Endothelial cell of umbilical vein (primary cell): ENCODE results near the gene COL5A1. TPM values are rescaled to one million over a fixed set of nuclear protein-coding genes. Genes with fewer than 3 reads are reported as not detected.

ENCODE experiments used
- BruUV-seq: library from RNA; stranded (reverse); fragments of 400-500 nt; replicated peaks from 2 replicates; lab custom pipeline; 2021; lab: Mats Ljungman, UMichigan
- CTCF ChIA-PET: fragments of 300-600, 350-600 bp; sonication (Branson Sonifier 250); formaldehyde crosslinking; loops from one replicate; lab custom pipeline; 2021; ENCODE audit warnings: antibody characterized with exemption, inconsistent platforms; lab: Charles Lee
- POLR2A ChIA-PET: fragments of 300-600, 350-600 bp; sonication (Branson Sonifier 250); formaldehyde crosslinking; loops from one replicate; lab custom pipeline; 2021; ENCODE audit warnings: antibody characterized with exemption, inconsistent platforms; lab: Charles Lee
- DNase-seq: peaks from one replicate; pipeline ENCODE4 v3.0.0-alpha.2; 2011; ENCODE audit warnings: low read depth, low spot score
- FAIRE-seq: peaks from 2 replicates; lab custom pipeline; 2011; peaks lifted over from hg19 to GRCh38; lab: Jason Lieb, UNC
- H2AFZ ChIP-seq: 2 replicates; pipeline ENCODE4 v1.6.0; 2012; ENCODE audit warnings: low read depth, low read length, control low read depth, inconsistent platforms
- H3K27ac ChIP-seq: 2 replicates; pipeline ENCODE4 v1.5.1; 2011; ENCODE audit warnings: low read depth, mild to moderate bottlenecking, control low read depth, low read length, moderate library complexity; ENCODE audit not compliant: insufficient read depth
- H3K27me3 ChIP-seq, 2 experiments: 2 replicates each; pipeline versions ENCODE4 v1.6.0 to v1.6.1; 2011; ENCODE audit warnings: low read length in 2 of 2, mixed read lengths in 1 of 2; ENCODE audit not compliant: control insufficient read depth in 2 of 2, insufficient read depth in 2 of 2
- H3K36me3 ChIP-seq, 2 experiments: 2 replicates in 1 of 2; 3 replicates in 1 of 2; pipeline ENCODE4 v1.5.1; 2011; ENCODE audit warnings: low read length in 2 of 2, mild to moderate bottlenecking in 1 of 2, moderate library complexity in 1 of 2; ENCODE audit not compliant: control insufficient read depth in 2 of 2, insufficient read depth in 2 of 2; ENCODE audit errors: extremely low read depth in 1 of 2
- H3K4me1 ChIP-seq: 3 replicates; pipeline ENCODE4 v1.5.1; 2011; ENCODE audit warnings: mild to moderate bottlenecking, low read length; ENCODE audit not compliant: control insufficient read depth, insufficient read depth; ENCODE audit errors: extremely low read depth
- H3K4me2 ChIP-seq: 2 replicates; pipeline ENCODE4 v1.6.1; 2011; ENCODE audit warnings: low read length, control low read depth, mixed read lengths; ENCODE audit not compliant: insufficient read depth
- H3K4me3 ChIP-seq, 3 experiments: fragments of 200-600 bp in 1 of 3; sonication (generic), shearing (Covaris generic) in 1 of 3; replicated peaks in 1 of 3; 2 replicates each; pipeline ENCODE4 v1.5.1; 2011 to 2016; ENCODE audit warnings: control low read depth in 3 of 3, low read length in 3 of 3, mild to moderate bottlenecking in 2 of 3, inconsistent platforms in 1 of 3, low read depth in 1 of 3, moderate library complexity in 1 of 3; ENCODE audit not compliant: insufficient read depth in 1 of 3
- H3K79me2 ChIP-seq: 2 replicates; pipeline ENCODE4 v1.6.0; 2012; ENCODE audit warnings: low read length, inconsistent platforms; ENCODE audit not compliant: control insufficient read depth, insufficient read depth
- H3K9ac ChIP-seq: replicated peaks from 2 replicates; pipeline ENCODE3; 2011; ENCODE audit warnings: low read length, control low read depth; ENCODE audit not compliant: insufficient read depth; ENCODE audit errors: extremely low read depth
- H3K9me1 ChIP-seq: replicated peaks from 3 replicates; pipeline ENCODE4 v1.6.0; 2011; ENCODE audit warnings: mild to moderate bottlenecking, low read length; ENCODE audit not compliant: control insufficient read depth, insufficient read depth; ENCODE audit errors: extremely low read depth
- H3K9me3 ChIP-seq: replicated peaks from 2 replicates; pipeline ENCODE4 v1.5.1; 2012; ENCODE audit warnings: low read length, inconsistent platforms; ENCODE audit not compliant: control insufficient read depth, insufficient read depth
- H4K20me1 ChIP-seq: replicated peaks from 2 replicates; pipeline ENCODE3; 2011; ENCODE audit warnings: mild to moderate bottlenecking, low read length; ENCODE audit not compliant: control insufficient read depth, insufficient read depth; ENCODE audit errors: extremely low read depth
- CTCF ChIP-seq, 2 donors: IDR thresholded peaks; 1 replicate in 1 of 2; 2 replicates in 1 of 2; pipeline ENCODE4 v1.5.1; 2011; ENCODE audit warnings: low read length in 2 of 2, mild to moderate bottlenecking in 2 of 2, moderate library complexity in 2 of 2, control low read depth in 1 of 2, inconsistent platforms in 1 of 2, low read depth in 1 of 2; ENCODE audit not compliant: insufficient read depth in 1 of 2; ENCODE audit errors: extremely low read depth in 1 of 2
- EZH2 ChIP-seq: IDR thresholded peaks from 2 replicates; pipeline ENCODE4 v1.6.1; 2012; ENCODE audit warnings: borderline replicate concordance, low read depth, mild to moderate bottlenecking, moderate library complexity, low read length, inconsistent platforms; ENCODE audit not compliant: severe bottlenecking
- FOS ChIP-seq: IDR thresholded peaks from 2 replicates; pipeline ENCODE4 v1.6.1; 2011; ENCODE audit warnings: mild to moderate bottlenecking, low read length, moderate library complexity, borderline replicate concordance; ENCODE audit not compliant: insufficient read depth
- GATA2 ChIP-seq: IDR thresholded peaks from 2 replicates; pipeline ENCODE4 v1.7.0; 2011; ENCODE audit warnings: low read depth, mild to moderate bottlenecking, moderate library complexity, mixed read lengths, low read length; ENCODE audit not compliant: insufficient read length, insufficient read depth
- JUN ChIP-seq: IDR thresholded peaks from 2 replicates; pipeline ENCODE4 v1.6.1; 2011; ENCODE audit warnings: borderline replicate concordance, low read depth; ENCODE audit not compliant: insufficient read length, insufficient read depth
- MAX ChIP-seq: IDR thresholded peaks from 2 replicates; pipeline ENCODE4 v1.6.1; 2011; ENCODE audit not compliant: insufficient read depth, insufficient read length
- MYC ChIP-seq: IDR thresholded peaks from one replicate; pipeline ENCODE4 v1.6.1; 2011; ENCODE audit warnings: mild to moderate bottlenecking, low read depth, low read length
- POLR2A ChIP-seq: IDR thresholded peaks from 2 replicates; pipeline ENCODE4 v1.6.1; 2012; ENCODE audit warnings: low read depth, mild to moderate bottlenecking, control low read depth, low read length
- POLR2AphosphoS5 ChIP-seq: IDR thresholded peaks from 2 replicates; pipeline ENCODE4 v1.6.1; 2012; ENCODE audit warnings: low read depth, mild to moderate bottlenecking, control low read depth, low read length, moderate library complexity; ENCODE audit not compliant: insufficient read depth
- dilution Hi-C: fragments of 300-500 bp; cut with MboI; formaldehyde crosslinking; loops from one replicate; pipeline ENCODE4 v1.15.0; 2019; ENCODE audit warnings: low sequenced_read_pairs; ENCODE audit not compliant: extremely low pct_ligation_motif_present
- intact Hi-C: fragments of 100-400 bp; cut with micrococcal nuclease; formaldehyde crosslinking; loops from one replicate; pipeline ENCODE4 v1.10.0; 2022
- polyA plus RNA-seq, 4 experiments: library from polyadenylated mRNA; depleted of rRNA in 3 of 4; stranded (reverse) in 3 of 4; unstranded in 1 of 4; fragments of >200 nt; gene quantifications; 2 replicates each; pipeline versions ENCODE4 v1.2.1 to v1.2.3, GENCODE V29; 2011 to 2012; ENCODE audit warnings: missing spikeins in 1 of 4
- total RNA-seq: library from RNA; stranded (reverse); gene quantifications from 2 replicates; pipeline ENCODE4 v1.2.3, GENCODE V29; 2021

COL5A1 gene
- total and polyA plus RNA-seq, 2 donors (not counting 3 experiments of a cell fraction or from before 2014, with no cell fraction given): 97.4 to 175 TPM

GRCh38 chr9:134706522-134706921, 64.9 kb downstream of the COL5A1 start:
- no peak overlapping the region for H3K9ac ChIP-seq
- intact Hi-C loops: no loop called here
- POLR2A ChIA-PET: no interaction called here

GRCh38 chr9:134707031-134707680, 65.6 kb downstream of the COL5A1 start:
- POLR2A ChIA-PET: no interaction called here
- no peaks in the 10 kb centered on the region for H3K9me3 ChIP-seq
- H3K36me3 ChIP-seq: peaks cover 5 to 6% of the 10 kb centered on the region in 2 experiments
- no peak overlapping the region for H2AFZ ChIP-seq
- FAIRE-seq (no peak), DNase-seq (peak; percentile 22)
- H4K20me1 ChIP-seq: no peaks in the 10 kb centered on the region
- no peaks in the 10 kb centered on the region for H3K4me1 ChIP-seq
- BruUV-seq: no TSS peak
- dilution Hi-C loops (no loop called here), intact Hi-C loops (no loop called here)
- CTCF ChIA-PET: interaction anchor here (2.0 to 2.7 kb wide), 3 partner anchors 9 to 32 kb away, joined by 7 to 10 read pairs (median 7); no protein-coding TSS in a partner anchor
- H3K79me2 ChIP-seq: no peaks in the 10 kb centered on the region
- no peak overlapping the region for H3K4me3 ChIP-seq
- H3K27me3 ChIP-seq: no peaks in the 10 kb centered on the region
- H3K9me1 ChIP-seq: no peaks in the 10 kb centered on the region
- no peak overlapping the region for H3K4me2 ChIP-seq
- no peak overlapping the region for H3K9ac ChIP-seq
- no peak for TF ChIP-seq POLR2AphosphoS5
- no peak for TF ChIP-seq MYC
- TF ChIP-seq POLR2A: no peak
- no peak for TF ChIP-seq EZH2
- no peak for TF ChIP-seq GATA2
- no peak for TF ChIP-seq FOS
- TF ChIP-seq MAX: no peak
- TF ChIP-seq CTCF (IDR thresholded peaks at IDR 0.05; ENCODE audit: extremely low read depth in 1 of 2, insufficient read depth in 1 of 2, low read depth in 1 of 2, low read length in 2 of 2): no peak
- TF ChIP-seq JUN: no peak
- no peak overlapping the region for H3K27ac ChIP-seq

More at GRCh38 chr9:134706522-134706921, 64.9 kb downstream of the COL5A1 start:
- no peak overlapping the region for H3K27ac ChIP-seq
- H2AFZ ChIP-seq: no peak overlapping the region
- H3K27me3 ChIP-seq: no peaks in the 10 kb centered on the region
- no peak overlapping the region for H3K4me3 ChIP-seq
- dilution Hi-C loops: no loop called here
- H3K4me1 ChIP-seq: no peaks in the 10 kb centered on the region
- H3K4me2 ChIP-seq: no peak overlapping the region
- TF ChIP-seq MYC: no peak
- no peak for TF ChIP-seq POLR2AphosphoS5
- TF ChIP-seq JUN: no peak
- H3K36me3 ChIP-seq: peaks cover 7 to 11% of the 10 kb centered on the region in 2 experiments
- no peaks in the 10 kb centered on the region for H3K79me2 ChIP-seq
- no TSS peak for BruUV-seq
- CTCF ChIA-PET: interaction anchor here (2.0 to 2.7 kb wide), 3 partner anchors 9 to 33 kb away, joined by 7 to 10 read pairs (median 7); no protein-coding TSS in a partner anchor
- no peaks in the 10 kb centered on the region for H3K9me1 ChIP-seq
- DNase-seq (no peak), FAIRE-seq (no peak)
- no peaks in the 10 kb centered on the region for H3K9me3 ChIP-seq
- H4K20me1 ChIP-seq: no peaks in the 10 kb centered on the region
